WTC11 (cell line): Measurements from ENCODE around the gene PRKCZ.

Source experiments
- NFYB ChIP-seq: sonication (generic); formaldehyde crosslinking; conservative IDR thresholded peaks from 2 replicates; pipeline ENCODE4 v1.8.0; 2022; ENCODE audit warnings: low read depth, missing genetic modification reagents
- TF ChIP-seq, protein P1 (sequence below): fragments of 200-600 bp; IDR thresholded peaks from 2 replicates; pipeline ENCODE4 v1.8.0; 2022; ENCODE audit warnings: antibody characterized with exemption

DNA sequence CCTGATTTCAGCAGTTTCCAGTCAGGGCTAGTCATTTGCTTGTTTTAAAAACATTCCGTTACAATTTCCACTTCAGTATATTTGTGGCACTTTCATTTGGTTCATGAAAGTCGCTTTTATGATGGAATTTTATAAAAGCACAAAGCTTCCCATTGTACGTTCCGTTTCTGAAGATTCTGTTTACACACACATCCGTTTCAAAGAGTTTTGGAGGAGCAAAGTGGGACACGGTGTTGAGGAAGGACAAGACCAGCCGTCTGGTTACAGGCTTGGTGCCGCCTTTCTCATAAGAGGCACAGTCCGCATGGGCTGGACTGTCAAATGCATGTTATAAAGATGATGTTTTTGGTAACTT is 84.0 kb downstream of the PRKCZ start:
- TF ChIP-seq, protein P1, sequence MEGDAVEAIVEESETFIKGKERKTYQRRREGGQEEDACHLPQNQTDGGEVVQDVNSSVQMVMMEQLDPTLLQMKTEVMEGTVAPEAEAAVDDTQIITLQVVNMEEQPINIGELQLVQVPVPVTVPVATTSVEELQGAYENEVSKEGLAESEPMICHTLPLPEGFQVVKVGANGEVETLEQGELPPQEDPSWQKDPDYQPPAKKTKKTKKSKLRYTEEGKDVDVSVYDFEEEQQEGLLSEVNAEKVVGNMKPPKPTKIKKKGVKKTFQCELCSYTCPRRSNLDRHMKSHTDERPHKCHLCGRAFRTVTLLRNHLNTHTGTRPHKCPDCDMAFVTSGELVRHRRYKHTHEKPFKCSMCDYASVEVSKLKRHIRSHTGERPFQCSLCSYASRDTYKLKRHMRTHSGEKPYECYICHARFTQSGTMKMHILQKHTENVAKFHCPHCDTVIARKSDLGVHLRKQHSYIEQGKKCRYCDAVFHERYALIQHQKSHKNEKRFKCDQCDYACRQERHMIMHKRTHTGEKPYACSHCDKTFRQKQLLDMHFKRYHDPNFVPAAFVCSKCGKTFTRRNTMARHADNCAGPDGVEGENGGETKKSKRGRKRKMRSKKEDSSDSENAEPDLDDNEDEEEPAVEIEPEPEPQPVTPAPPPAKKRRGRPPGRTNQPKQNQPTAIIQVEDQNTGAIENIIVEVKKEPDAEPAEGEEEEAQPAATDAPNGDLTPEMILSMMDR: no peak
- TF ChIP-seq NFYB (CRISPR knock-in tag): no peak
